NCI-H82 (cell line): ENCODE data around the gene LRRK1.
"Not testable (repeated sequence)": the region's sequence is repeated elsewhere in the genome, so short reads cannot be mapped to it uniquely, and the experiment has no call there.

Experiments
- DNase-seq: peaks from one replicate; lab custom pipeline; 2025; lab: John Stamatoyannopoulos, UW

LRRK1 gene

DNA sequence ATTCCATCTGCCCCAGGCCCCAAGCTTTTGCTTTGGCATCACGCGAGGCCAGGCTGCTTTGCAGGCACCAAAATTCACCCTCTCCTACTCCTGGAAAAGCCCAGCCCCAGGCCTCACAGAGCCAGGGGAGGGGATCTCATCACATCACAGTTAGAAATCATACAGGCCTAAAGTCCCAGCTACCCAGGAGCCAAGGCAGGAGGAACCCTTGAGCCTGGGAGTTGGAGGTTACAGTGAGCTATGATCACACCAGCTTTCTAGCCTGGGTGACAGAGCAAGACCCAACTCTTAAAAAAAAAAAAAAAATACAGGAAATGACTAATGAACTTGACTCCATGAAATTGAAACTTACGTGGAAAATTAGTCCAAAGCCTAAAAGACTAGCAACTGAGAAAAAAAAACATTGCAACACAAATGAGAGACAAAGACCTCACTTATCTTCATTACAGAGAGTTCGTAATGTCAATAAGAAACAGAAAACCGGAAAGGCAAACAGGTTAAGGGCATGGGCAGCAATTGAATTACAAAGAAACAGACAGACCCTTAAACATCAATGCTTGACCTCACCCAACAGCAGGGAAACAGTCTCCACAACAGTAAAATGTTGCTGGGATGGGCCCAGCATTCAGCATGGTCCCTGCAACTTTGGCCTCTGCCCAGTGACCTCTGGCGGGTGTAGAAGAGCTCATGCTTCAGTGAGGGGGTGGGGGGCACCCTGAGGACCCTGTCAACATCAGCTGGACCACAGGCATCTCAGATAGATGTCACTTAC is 151.5 kb downstream of the LRRK1 start:
- DNase-seq: no peak

- no peak for DNase-seq
Measured at GRCh38 chr15:101071651-101072050, 152.5 kb downstream of the LRRK1 start.

DNA sequence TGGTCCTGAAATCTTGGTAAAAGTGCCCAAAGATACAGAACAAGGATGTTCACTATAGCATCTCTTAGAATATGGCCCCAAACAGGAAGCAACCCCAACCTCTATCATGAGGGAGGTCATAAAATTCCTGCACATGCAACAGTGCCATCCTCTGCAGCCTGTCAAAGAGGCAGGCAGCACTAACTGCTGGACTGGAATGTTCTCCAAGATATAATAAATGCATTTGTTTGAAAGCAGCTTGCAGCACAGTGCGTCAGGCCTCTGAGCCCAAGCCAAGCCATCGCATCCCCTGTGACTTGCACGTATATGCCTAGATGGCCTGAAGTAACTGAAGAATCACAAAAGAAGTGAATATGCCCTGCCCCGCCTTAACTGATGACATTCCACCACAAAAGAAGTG is 153.1 kb downstream of the LRRK1 start:
- not testable (repeated sequence) for DNase-seq

DNA sequence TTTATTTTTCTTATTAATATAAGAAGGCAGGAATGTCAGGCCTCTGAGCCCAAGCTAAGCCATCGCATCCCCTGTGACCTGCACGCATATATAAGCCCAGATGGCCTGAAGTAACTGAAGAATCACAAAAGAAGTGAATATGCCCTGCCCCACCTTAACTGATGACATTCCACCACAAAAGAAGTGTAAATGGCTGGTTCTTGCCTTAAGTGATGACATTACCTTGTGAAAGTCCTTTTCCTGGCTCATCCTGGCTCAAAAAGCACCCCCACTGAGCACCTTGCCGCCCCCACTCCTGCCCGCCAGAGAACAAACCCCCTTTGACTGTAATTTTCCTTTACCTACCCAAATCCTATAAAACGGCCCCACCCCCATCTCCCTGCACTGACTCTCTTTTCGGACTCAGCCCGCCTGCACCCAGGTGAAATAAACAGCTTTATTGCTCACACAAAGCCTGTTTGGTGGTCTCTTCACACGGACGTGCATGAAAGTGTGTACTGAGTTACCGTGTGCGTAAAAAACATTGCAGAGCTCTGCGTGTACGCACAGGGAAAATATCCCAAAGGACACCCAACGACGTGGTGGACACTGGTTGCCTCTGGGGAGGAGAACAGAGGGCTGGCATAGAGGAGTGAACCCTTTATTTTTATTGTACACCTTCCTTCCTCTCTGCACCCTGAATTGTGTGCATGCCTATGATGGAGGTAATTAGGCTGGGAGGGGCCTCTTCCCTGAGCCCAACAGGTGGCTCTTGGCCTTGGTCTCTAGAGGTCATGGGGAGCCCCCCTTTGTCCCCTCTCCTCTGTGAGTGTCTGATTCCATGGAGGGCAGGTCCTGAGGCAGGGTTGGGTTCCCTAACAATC is 158.9 kb downstream of the LRRK1 start:
- not testable (repeated sequence) for DNase-seq

DNA sequence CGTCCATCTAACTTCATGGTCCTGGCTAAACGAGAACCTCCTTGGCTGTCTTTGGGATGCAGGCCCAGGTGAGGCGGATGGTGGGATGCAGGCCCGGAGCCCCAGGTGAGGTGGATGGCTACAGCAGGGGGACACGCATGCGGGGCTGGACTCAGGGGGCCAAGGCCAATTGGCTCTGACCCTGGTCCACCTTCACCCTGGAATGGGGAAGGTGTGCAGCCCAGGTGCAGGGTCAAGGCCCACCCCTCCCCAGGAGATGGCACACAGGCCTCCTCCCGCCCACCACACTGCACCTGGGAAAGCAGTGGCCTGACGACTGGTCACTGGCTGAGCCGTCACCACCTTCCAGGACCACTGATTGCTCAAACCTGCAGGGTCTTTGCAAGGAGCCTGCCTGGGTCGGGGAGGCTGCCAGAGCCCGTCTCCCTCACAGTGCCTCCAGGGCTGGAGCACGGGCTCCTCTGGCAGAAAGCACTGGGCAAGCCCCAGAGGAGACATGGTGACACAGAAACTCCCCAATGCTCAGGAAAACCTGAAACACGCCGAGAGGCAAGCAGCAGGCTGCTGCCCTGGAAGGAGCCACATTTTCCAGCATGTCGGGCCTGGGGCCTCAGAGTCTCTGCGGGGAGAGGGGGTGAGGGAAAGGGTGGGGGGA is 159.6 kb downstream of the LRRK1 start:
- DNase-seq: no peak

GRCh38 chr15:101081900-101082299 is 162.7 kb downstream of the LRRK1 start:
- DNase-seq: no peak

DNA sequence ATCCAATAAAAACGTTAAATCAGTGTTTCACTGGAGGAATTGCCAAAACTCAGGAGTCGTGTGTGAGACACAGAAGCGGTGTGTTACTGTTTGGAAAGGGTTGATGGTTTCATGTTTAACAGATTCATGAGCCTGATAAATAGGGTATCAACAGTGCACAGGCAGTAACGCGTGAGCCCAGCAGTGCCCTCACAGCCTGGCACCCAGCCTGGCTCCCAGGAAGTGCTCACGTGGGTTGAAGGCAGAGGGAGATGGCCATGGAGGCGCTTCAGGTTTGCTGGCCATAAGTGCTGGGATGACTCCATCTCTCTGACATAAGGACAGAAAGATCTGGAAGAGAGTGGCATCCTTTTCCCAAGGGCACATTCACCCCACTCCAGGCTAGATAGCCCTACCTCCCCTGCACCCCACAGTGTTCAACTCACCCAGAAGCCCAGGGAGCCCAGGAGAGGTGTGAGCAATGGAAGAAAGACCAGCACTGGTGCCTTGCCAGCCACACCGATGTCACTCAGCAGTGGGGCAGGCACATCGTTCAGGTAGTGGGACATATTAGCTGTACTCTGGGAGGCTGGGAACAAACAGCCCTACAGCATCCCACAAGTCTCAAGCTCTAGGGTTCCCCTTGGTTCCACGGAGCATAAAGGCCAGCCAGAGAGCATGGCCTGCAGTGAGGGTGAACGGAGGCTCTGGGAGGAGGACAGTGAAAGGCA is 164.3 kb downstream of the LRRK1 start:
- DNase-seq: no peak

DNA sequence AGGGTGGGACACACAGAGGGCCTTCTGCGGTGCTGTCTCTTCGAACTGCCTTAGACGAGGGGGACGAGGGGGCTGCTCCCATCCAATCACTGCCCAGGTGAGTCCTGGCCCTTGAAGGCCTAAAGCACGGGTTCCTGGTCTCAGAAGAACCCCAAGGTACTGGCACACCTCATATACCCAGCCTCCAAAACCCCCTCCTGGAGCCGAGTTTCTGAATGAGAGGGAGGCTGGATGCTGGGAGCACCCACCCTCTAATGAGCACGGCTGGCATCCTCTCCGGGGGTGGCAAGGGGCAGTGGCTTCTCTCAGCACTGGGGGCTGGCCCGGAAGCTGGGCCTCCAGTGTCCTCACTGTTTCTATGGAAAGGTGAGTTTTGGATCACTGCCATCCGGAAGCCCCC is 165.6 kb downstream of the LRRK1 start:
- DNase-seq: no peak

DNA sequence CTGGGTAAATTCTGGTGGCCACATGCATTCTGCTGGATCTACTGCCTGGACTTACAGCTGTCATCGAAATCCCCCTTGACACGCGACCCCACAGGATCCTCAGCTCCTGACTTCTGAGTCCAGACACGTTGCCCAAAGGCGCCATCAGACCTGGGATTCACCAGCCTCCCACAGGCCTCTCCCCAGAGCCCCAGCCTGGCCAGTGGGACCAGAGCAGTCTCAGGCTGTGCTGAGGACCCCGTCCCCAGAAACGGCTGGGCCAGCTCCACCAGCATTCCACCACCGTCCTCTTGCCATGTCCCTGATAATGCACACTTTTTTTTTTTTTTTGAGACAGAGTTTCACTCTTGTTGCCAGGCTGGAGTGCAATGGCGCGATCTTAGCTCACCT is 166.1 kb downstream of the LRRK1 start:
- DNase-seq: no peak

DNA sequence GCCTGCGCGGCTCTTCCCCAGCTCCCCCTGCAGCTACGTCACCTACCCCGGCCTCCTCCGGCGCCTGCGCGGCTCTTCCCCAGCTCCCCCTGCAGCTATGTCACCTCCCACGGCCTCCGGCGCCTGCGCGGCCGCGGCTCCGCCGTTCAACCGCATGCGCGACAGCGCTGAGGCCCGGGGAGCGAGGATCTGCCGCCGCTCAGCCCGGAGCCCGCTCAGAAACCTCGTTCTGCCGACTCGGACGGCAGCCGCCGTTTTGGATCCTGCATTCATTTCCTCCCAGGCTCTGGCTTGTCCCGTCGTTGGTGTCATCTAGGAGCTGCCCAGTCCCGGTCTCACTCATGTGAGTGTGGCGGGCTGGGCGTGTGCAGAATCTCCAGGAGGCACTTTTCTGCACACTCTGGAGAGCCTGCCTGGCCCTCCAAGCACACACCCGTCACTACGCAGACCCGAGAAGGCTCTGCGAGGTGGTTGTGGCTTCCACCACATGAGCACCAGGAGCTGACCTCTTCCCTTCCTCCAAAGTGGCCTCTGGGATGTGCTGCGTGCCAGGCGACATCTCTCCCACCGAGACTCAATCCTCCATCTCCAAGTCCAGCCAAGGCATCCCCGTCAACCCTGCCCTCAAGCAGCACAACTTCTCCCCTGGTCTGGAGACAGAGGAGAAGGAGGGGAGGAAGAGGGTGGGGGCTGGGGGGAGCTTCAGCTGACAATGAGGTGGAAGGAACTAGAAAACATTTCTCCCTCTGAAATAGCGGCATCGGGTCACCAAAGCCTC is 167.4 kb downstream of the LRRK1 start:
- no peak for DNase-seq

GRCh38 chr15:101087172-101087769 is 168.1 kb downstream of the LRRK1 start:
- no peak for DNase-seq

DNA sequence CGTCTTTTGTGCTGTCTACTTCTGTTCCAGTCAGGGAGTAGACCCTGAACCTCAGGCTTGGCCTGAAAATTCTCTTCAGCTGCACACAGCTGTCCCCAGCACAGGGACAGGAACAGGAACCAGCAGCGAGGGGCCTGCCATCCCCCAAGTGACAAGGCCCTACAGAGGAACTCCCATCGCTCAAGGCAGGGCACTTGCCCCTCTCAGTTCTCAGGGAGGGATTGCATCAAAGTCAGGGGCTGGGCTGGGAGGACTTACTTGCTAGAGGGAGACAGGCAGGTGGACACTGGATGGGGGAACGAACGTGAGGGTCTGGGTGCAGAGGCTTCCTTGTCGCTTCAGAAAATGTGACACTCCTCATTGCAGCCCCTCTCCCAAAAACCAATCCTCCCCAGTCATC is 169.1 kb downstream of the LRRK1 start:
- DNase-seq: no peak

DNA sequence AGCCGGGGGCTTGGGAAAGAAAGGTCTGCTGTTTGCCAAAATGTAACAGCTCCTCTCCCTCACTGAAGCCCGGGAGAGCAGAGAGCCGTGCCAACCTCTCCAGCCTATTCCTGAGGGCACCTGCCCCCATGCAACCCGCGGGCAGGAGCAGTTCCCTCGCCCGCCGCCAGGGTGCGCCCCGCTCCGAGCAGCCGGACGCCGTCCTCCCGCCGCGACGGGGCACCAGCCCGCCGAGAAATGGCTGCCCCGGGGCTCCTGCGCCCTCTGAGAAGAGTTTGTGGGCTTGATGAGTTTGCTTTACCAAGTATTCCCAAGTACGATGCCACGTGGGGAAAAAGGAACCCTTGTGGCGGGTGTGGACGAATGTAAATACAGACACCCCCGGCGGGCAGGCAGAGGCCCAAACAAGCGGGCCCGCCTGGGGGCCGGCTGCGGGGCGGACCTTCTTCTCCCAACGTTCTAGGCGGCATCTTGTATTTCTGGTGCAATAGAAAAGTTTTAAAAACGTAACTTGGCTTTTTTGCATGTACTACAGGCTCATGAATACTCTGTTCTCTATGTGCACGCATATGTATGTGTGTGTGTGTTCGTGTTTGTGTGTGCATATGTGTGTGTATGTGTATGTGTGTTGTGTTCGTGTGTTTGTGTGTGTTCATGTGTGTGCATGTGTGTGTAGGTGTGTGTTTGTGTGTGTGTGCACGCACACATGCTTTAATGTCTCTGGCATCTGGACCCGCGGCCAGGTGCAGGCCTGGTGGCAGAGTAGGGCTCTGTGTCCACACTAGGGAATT is 169.8 kb downstream of the LRRK1 start:
- peak; percentile 61 for DNase-seq

GRCh38 chr15:101089579-101090427 is 170.6 kb downstream of the LRRK1 start:
- no peak for DNase-seq

GRCh38 chr15:101090428-101090790 is 171.3 kb downstream of the LRRK1 start:
- no peak for DNase-seq

GRCh38 chr15:101091080-101092017 is 172.2 kb downstream of the LRRK1 start:
- DNase-seq: no peak

GRCh38 chr15:101092156-101092866 is 173.2 kb downstream of the LRRK1 start:
- DNase-seq: no peak

- DNase-seq: no peak
Measured at GRCh38 chr15:101092867-101093202, 173.7 kb downstream of the LRRK1 start.
